LNCAP (cell line): ENCODE data around the gene OTOR.

ENCODE experiments used
- TF ChIP-seq, protein P1 (sequence below): fragments of 450-650 bp; IDR thresholded peaks from 2 replicates; pipeline ENCODE4 v1.5.1; 2017; ENCODE audit warnings: mild to moderate bottlenecking

OTOR gene

DNA sequence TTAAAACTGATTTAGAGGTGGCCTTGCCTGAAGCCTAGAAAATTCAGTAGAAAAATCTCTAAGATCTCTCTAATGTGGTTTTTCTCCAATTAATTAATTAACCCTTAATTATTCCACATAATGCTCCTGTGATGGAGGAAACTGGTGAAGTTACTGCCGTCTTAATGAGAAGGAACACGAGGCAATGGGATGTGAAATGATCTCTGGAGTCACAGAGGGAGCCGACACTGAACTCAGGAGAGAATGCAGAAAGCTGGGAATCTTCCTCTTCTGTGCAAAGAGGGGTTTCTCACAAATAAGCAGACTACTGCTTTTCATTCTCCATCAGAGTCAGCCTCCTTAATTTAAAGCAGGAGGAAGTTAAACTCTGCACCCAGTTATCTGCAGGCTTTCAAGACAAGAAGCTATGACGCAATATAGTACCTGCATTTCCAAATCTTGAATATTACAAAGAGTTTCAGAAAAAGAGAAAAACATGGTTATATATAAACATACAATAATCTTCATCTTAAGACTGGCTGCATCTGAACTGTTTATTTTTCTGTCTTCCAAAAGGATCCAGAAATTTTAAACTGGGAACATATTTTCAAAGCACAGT lies 36.4 kb upstream of the OTOR start:
- TF ChIP-seq, protein P1, sequence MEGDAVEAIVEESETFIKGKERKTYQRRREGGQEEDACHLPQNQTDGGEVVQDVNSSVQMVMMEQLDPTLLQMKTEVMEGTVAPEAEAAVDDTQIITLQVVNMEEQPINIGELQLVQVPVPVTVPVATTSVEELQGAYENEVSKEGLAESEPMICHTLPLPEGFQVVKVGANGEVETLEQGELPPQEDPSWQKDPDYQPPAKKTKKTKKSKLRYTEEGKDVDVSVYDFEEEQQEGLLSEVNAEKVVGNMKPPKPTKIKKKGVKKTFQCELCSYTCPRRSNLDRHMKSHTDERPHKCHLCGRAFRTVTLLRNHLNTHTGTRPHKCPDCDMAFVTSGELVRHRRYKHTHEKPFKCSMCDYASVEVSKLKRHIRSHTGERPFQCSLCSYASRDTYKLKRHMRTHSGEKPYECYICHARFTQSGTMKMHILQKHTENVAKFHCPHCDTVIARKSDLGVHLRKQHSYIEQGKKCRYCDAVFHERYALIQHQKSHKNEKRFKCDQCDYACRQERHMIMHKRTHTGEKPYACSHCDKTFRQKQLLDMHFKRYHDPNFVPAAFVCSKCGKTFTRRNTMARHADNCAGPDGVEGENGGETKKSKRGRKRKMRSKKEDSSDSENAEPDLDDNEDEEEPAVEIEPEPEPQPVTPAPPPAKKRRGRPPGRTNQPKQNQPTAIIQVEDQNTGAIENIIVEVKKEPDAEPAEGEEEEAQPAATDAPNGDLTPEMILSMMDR = no peak

DNA sequence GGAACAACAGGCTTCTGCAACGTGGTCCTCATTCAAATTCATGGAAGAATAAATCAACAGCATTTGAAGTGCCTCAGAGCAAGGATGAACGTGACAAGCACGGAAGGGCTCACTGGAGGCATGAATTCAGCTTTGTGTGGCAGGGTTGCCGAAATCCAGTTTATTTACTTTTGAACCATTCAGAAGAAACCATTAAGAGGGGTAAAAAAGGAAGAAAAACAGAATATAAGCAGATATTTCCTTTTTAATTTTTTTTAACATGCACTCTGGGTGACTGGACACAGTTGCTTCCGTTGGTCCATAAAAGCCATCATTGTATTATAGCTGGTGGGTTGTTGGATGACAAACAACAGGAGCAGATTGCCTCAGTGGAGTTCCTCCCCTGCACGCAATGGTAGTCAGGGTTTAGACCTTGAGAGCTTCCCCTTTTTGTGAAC lies 35.6 kb upstream of the OTOR start:
- TF ChIP-seq, protein P1 = no peak

DNA sequence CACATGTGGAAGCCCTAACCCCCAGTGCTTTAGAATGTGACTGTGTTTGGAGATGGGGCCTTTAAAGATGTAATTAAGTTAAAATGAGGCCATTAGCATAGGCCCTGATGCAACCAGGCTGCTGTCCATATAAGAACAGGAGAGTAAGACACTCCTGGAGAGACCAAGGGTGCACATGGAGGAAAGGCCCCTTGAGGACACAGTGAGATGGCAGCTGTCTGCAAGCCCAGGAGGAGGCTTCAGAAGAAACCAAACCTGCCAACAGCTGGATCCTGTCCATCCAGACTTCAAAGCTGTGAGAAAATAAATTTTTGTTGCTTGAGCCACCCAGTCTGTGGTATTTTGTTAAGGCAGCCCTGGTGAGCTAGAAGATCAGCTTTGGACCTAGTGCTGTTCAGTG lies 35.1 kb upstream of the OTOR start:
- TF ChIP-seq, protein P1 = no peak

DNA sequence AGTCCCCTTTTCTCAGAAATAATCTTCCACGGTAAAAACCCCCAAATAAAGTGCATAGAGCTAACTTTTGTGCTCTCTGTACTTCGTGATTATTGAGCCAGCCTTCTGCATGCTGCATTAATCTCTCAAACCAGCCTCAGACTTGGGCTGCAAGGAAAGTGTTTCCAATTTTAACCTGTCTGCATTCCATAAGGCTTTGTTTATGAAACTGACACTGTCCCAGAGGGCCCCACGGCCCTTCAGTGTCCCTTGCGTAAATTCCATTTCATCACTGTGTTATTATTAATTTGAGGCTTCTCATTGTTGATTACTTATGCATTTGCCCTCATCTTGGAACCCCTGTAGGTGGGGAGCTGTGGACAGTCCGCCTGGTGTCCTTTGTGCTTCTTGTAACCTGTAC lies 33.9 kb upstream of the OTOR start:
- TF ChIP-seq, protein P1 = no peak

DNA sequence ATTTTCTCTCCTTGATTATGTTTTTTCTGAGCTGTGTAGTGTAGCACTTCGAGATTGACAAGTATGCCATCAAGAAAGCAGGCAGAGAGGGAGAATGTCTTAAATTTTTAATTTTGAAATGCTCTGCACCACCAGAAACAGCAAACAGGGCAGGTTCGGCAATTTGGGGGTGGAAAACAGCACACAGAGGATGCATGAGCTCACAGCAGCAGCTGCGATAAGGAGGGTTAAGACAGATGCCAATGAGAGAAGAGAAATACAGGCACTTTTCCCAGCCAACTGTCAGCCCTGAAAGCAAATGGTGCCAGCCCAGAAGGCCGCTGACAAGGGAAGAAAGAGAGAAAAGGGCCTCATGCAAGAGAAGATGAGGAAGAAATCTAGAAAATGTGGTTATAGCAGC lies 33.4 kb upstream of the OTOR start:
- TF ChIP-seq, protein P1 = no peak

DNA sequence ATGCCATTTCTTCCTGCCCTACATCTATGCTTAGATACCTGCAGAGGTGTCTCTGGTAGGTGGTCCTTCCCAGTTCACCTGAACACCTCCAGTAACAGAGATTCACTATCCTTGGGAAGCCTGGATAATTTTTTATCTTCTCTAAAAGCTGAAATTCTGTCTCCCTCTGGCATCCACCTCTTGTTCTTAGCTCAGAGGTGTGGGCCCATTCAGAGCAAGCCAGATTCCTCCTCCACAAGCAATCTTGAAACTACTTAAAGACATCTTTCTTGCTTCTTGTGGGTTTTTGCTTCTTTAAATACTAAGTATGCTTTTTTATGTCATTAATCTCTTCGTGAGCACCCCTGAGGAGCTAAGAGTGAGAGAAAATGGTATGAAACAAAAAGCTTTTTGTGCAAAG lies 28.7 kb upstream of the OTOR start:
- TF ChIP-seq, protein P1 = no peak

DNA sequence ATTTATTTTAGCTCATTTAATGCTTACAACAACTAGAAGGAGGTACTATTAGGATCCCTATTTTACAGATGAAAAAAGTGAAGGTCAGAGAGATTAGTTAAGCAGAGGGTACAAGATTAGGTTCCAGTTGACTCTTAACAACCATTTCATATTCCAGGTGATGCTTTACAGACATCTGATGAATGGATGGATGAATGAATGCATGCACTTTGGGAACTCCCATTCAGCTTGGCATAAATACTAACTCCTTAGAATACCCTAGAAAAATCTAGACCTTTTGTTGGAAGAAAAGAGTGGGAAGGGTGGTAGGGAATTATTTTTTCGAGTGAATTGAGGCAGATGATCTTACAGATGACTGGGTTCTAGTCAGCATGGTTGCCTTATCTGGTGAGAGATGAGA lies 19.1 kb upstream of the OTOR start:
- TF ChIP-seq, protein P1 = no peak
